Activated T-helper 9 cell treated with anti-CD3 and anti-CD28 coated beads, Interleukin-2, amount 50 U/mL, for 16 hours (primary cell): ENCODE results near the gene CARF.
A peak's percentile ranks its signal among the peaks of the same experiment; 100 is the strongest.
"Not testable (repeated sequence)": the region's sequence is repeated elsewhere in the genome, so short reads cannot be mapped to it uniquely, and the experiment has no call there.

ENCODE experiments used
- DNase-seq: peaks from one replicate; pipeline ENCODE4 v3.0.0-alpha.2; 2020; ENCODE audit warnings: low read depth

Gene CARF

GRCh38 chr2:202911512-202912341 lies at the start of gene CARF, which contains the start of gene WDR12:
Gene CARF (plus strand): TSS chr2:202912275. CDS start chr2:202941903, 29,628 bp downstream.
Gene WDR12 (minus strand): TSS chr2:202911673. CDS start chr2:202911476, 197 bp downstream.
- DNase-seq, result peak; percentile 84

GRCh38 chr2:202870431-202871299 lies 41.4 kb upstream of the CARF start:
- peak; percentile 41 for DNase-seq

- DNase-seq, result peak; percentile 37
These were observed 40.6 kb upstream of the CARF start, which contains the start of gene ICA1L for GRCh38 chr2:202871300-202872141. Gene ICA1L (minus strand): TSS chr2:202871766. CDS start chr2:202829009, 42,757 bp downstream.

- no peak for DNase-seq
These were observed 34.4 kb upstream of the CARF start for GRCh38 chr2:202877699-202878098.

- no peak for DNase-seq
These were observed 30.5 kb upstream of the CARF start for GRCh38 chr2:202881570-202881969.

- DNase-seq, result no peak
These were observed 27.9 kb upstream of the CARF start for GRCh38 chr2:202883987-202884675.

GRCh38 chr2:202885190-202885589 lies 26.9 kb upstream of the CARF start:
- no peak for DNase-seq

- DNase-seq, result not testable (repeated sequence)
These were observed 6.6 kb upstream of the CARF start for GRCh38 chr2:202905507-202905906.

- DNase-seq, result no peak
These were observed 3.9 kb upstream of the CARF start for GRCh38 chr2:202908186-202908585.

- DNase-seq, result no peak
These were observed 2.5 kb upstream of the CARF start for GRCh38 chr2:202909394-202910192.

GRCh38 chr2:202910250-202910649 lies 1.8 kb upstream of the CARF start:
- not testable (repeated sequence) for DNase-seq

GRCh38 chr2:202910698-202911097 lies 1.4 kb upstream of the CARF start:
- no peak for DNase-seq

- no peak for DNase-seq
These were observed 918 bp upstream of the CARF start for GRCh38 chr2:202911203-202911511.

GRCh38 chr2:202912342-202913201 lies 497 bp downstream of the CARF start:
- not testable (repeated sequence) for DNase-seq

- DNase-seq, result no peak
These were observed 6.8 kb downstream of the CARF start for GRCh38 chr2:202918860-202919259.

GRCh38 chr2:202932425-202933138 lies 20.5 kb downstream of the CARF start:
- no peak for DNase-seq

GRCh38 chr2:202933139-202933510 lies 21.1 kb downstream of the CARF start:
- DNase-seq, result no peak

- DNase-seq, result no peak
These were observed 21.9 kb downstream of the CARF start for GRCh38 chr2:202933958-202934357.

GRCh38 chr2:202934456-202934855 lies 22.4 kb downstream of the CARF start:
- DNase-seq, result no peak
